ENCODE data around the gene RIT2. TPM values are rescaled to one million over a fixed set of nuclear protein-coding genes. Genes with fewer than 3 reads are reported as not detected.

The RIT2 gene
- total RNA-seq, 4 donors from 2014 or later, result not detected

DNA sequence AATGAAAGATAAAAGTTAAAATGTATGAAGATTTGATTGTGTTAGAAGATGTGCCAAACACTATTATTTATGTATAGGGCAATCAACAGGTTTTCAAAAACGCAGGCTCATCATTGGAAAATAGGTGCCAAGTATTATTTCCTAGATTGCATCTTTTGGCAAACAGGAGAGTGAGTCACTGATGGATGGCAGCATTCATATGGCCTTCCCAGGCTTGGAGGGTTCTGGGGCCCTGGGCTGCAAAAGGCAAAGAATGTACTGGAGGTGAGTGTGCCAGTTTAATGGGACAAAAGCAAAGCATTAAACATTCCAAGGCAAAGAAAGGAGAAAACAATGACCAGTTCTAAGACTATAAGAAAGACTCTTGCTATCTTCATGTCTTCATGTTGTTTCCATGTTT is 379.4 kb downstream of the RIT2 start:
- intact Hi-C loops (cut with DNase I; ENCODE audit: low total_unique reads) (no loop called here), in situ Hi-C loops (cut with MboI; ENCODE audit: low sequenced_read_pairs in 4 of 4) (no loop called here)
- H3K27me3 ChIP-seq, result no peaks in the 10 kb centered on the region
- DNase-seq (no peak), ATAC-seq (no peak)
- H3K4me3 ChIP-seq, result no peak overlapping the region
- no peaks in the 10 kb centered on the region for H3K4me1 ChIP-seq
- no peaks in the 10 kb centered on the region for H3K36me3 ChIP-seq
- H3K9me3 ChIP-seq, result no peaks in the 10 kb centered on the region
- no peak overlapping the region for H3K27ac ChIP-seq
- TF ChIP-seq, protein P1, sequence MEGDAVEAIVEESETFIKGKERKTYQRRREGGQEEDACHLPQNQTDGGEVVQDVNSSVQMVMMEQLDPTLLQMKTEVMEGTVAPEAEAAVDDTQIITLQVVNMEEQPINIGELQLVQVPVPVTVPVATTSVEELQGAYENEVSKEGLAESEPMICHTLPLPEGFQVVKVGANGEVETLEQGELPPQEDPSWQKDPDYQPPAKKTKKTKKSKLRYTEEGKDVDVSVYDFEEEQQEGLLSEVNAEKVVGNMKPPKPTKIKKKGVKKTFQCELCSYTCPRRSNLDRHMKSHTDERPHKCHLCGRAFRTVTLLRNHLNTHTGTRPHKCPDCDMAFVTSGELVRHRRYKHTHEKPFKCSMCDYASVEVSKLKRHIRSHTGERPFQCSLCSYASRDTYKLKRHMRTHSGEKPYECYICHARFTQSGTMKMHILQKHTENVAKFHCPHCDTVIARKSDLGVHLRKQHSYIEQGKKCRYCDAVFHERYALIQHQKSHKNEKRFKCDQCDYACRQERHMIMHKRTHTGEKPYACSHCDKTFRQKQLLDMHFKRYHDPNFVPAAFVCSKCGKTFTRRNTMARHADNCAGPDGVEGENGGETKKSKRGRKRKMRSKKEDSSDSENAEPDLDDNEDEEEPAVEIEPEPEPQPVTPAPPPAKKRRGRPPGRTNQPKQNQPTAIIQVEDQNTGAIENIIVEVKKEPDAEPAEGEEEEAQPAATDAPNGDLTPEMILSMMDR (IDR thresholded peaks at IDR 0.05 in 4 of 5, conservative IDR thresholded peaks at IDR 0.05 in 1 of 5), result no peak
- no peak for TF ChIP-seq POLR2A (IDR thresholded peaks at IDR 0.05)

DNA sequence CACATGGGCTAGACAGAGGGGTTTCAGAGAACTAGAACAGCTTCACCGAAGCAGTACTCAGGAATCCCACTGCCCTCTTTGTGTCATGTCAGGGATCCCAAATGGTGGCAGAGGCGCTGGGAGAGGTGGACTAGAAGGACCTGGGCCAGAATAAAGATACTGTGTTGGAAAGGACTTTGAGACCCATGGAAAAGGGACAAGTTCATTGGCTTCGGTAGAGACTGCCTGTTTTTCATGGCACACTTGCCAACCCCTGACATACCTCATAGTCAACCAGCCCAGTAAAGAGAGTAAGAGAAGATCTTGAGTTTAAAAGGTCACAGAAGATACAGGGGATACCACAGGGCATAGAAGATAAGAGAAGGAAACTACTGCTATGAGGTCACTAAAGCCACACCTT is 381.0 kb downstream of the RIT2 start:
- no peaks in the 10 kb centered on the region for H3K36me3 ChIP-seq
- ATAC-seq, result no peak
- H3K27me3 ChIP-seq, result no peaks in the 10 kb centered on the region
- H3K4me1 ChIP-seq, result no peaks in the 10 kb centered on the region
- intact Hi-C loops (cut with DNase I; ENCODE audit: low total_unique reads) (no loop called here), in situ Hi-C loops (cut with MboI; ENCODE audit: low sequenced_read_pairs in 4 of 4) (no loop called here)
- no peaks in the 10 kb centered on the region for H3K9me3 ChIP-seq
- H3K4me3 ChIP-seq, result no peak overlapping the region
- no peak overlapping the region for H3K27ac ChIP-seq
- no peak for DNase-seq
- no peak for TF ChIP-seq POLR2A (IDR thresholded peaks at IDR 0.05)
- TF ChIP-seq, protein P1 (IDR thresholded peaks at IDR 0.05 in 4 of 5, conservative IDR thresholded peaks at IDR 0.05 in 1 of 5), result no peak

DNA sequence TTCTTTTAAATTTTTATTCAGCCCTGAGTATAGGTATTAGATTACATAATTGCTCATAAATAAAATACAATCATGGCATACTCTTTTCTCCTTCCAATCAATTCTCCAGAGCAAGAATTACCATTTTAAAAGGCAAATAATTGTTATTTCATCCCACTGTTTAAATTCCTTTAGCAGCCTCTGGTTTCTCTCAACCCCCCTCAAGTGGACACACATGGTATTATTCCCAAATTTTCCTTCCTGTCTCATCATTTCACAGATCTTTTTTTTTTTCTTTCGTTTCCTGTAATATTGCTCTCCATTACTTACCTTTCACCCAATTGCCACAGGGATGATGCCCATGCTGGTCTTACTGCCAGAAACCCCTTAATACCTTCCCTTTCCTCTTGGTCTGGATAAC is 385.2 kb downstream of the RIT2 start:
- no peaks in the 10 kb centered on the region for H3K4me1 ChIP-seq
- TF ChIP-seq, protein P1 (IDR thresholded peaks at IDR 0.05 in 4 of 5, conservative IDR thresholded peaks at IDR 0.05 in 1 of 5), result no peak
- TF ChIP-seq POLR2A (IDR thresholded peaks at IDR 0.05), result no peak
- intact Hi-C loops (cut with DNase I; ENCODE audit: low total_unique reads) (no loop called here), in situ Hi-C loops (cut with MboI; ENCODE audit: low sequenced_read_pairs in 4 of 4) (no loop called here)
- DNase-seq, result no peak
- no peaks in the 10 kb centered on the region for H3K27me3 ChIP-seq
- ATAC-seq, result no peak
- H3K9me3 ChIP-seq, result no peaks in the 10 kb centered on the region
- no peak overlapping the region for H3K4me3 ChIP-seq
- no peaks in the 10 kb centered on the region for H3K36me3 ChIP-seq
- no peak overlapping the region for H3K27ac ChIP-seq

DNA sequence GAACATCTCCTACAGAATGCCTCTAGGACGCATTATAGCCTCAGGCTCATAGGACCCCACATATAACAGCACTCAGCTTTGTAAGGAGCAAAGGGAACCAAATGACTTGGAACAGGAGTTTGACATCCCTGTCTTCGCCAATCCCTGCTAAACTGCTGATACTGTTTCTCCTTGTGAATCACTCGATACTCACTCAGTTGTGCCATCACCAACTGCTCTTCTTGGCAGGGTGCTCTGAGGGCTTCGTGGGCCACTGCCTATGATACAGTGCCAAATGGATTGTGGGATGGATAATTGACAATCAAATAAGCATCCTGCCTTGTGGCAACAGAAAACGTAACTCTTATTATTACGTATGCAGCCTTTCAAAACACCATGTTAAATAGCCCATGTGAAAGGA is 396.3 kb downstream of the RIT2 start:
- Histone ChIP-seq H3K27ac (no peak overlapping the region), H3K4me3 (no peak overlapping the region), H3K4me1 (no peaks in the 10 kb centered on the region), H3K36me3 (no peaks in the 10 kb centered on the region), H3K9me3 (no peaks in the 10 kb centered on the region), H3K27me3 (no peaks in the 10 kb centered on the region)
- DNase-seq, result no peak
- in situ Hi-C loops (cut with MboI; ENCODE audit: low sequenced_read_pairs in 4 of 4) (no loop called here), intact Hi-C loops (cut with DNase I; ENCODE audit: low total_unique reads) (no loop called here)
- no peak for TF ChIP-seq POLR2A (IDR thresholded peaks at IDR 0.05)
- TF ChIP-seq, protein P1 (IDR thresholded peaks at IDR 0.05 in 4 of 5, conservative IDR thresholded peaks at IDR 0.05 in 1 of 5), result no peak
- ATAC-seq, result no peak

DNA sequence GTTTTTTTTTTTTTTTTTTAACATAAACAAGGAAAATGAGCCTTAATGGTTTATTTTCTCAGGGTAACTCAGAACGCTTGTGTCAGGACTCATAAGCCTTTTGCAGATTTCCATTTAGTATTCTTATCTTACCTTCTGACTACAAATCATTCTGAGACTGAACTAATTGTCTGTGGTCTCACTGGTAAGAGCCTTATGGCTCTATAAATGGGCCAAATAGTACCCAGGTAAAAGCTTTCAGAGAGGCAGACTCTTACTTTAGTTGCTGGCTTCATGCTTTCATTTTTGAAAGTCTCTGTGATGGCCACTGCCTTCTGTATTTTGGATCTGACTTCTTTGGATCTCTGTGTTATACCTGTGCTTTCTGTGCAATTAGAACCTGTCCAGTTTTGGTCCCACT is 403.4 kb downstream of the RIT2 start:
- Histone ChIP-seq H3K27me3 (no peaks in the 10 kb centered on the region), H3K4me1 (no peaks in the 10 kb centered on the region), H3K27ac (no peak overlapping the region), H3K4me3 (no peak overlapping the region), H3K36me3 (no peaks in the 10 kb centered on the region), H3K9me3 (no peaks in the 10 kb centered on the region)
- ATAC-seq, result no peak
- intact Hi-C loops (cut with DNase I; ENCODE audit: low total_unique reads) (no loop called here), in situ Hi-C loops (cut with MboI; ENCODE audit: low sequenced_read_pairs in 4 of 4) (no loop called here)
- no peak for DNase-seq
- no peak for TF ChIP-seq POLR2A (IDR thresholded peaks at IDR 0.05)
- TF ChIP-seq, protein P1 (IDR thresholded peaks at IDR 0.05 in 4 of 5, conservative IDR thresholded peaks at IDR 0.05 in 1 of 5), result no peak
